AG04450 (cell line): Measurements from ENCODE around the gene DEDD2. TPM values are rescaled to one million over a fixed set of nuclear protein-coding genes. Genes with fewer than 3 reads are reported as not detected.

Experiments
- CTCF ChIA-PET: fragments of 300-600, 350-600 bp; formaldehyde crosslinking; extraction: SDS; loops from one replicate; lab custom pipeline; 2022; ENCODE audit warnings: antibody characterized with exemption, inconsistent platforms; lab: Charles Lee
- POLR2A ChIA-PET: fragments of 350-600 bp; formaldehyde crosslinking; extraction: SDS; loops from one replicate; lab custom pipeline; 2021; ENCODE audit warnings: antibody characterized with exemption, inconsistent platforms; lab: Yijun Ruan, JAX
- DNase-seq: peaks from one replicate; pipeline ENCODE4 v3.0.0-alpha.2; 2011; ENCODE audit warnings: low read depth, low spot score
- H3K27ac ChIP-seq: one replicate; pipeline ENCODE4 v1.5.1; 2012; ENCODE audit warnings: low read depth, low read length, control low read depth
- H3K27me3 ChIP-seq: one replicate; pipeline ENCODE4 v1.6.0; 2012; ENCODE audit warnings: low read length; ENCODE audit not compliant: control insufficient read depth, insufficient read depth
- H3K4me3 ChIP-seq: 2 replicates; pipeline ENCODE4 v1.5.1; 2011; ENCODE audit warnings: mild to moderate bottlenecking, low read depth, low read length, control low read depth
- H3K9me3 ChIP-seq: 2 replicates; pipeline ENCODE4 v1.5.1; 2012; ENCODE audit warnings: low read length; ENCODE audit not compliant: control insufficient read depth, insufficient read depth
- polyA plus RNA-seq: library from polyadenylated mRNA; depleted of rRNA; stranded (reverse); fragments of >200 nt; gene quantifications from 2 replicates; pipeline ENCODE4 v1.2.3, GENCODE V29; 2011
- TF ChIP-seq, protein P1 (sequence below): IDR thresholded peaks from 2 replicates; pipeline ENCODE4 v1.5.1; 2011; ENCODE audit warnings: low read depth, low read length, control low read depth, inconsistent platforms

DEDD2 gene
- polyA plus RNA-seq, 1 experiment: 11.8 TPM

DNA sequence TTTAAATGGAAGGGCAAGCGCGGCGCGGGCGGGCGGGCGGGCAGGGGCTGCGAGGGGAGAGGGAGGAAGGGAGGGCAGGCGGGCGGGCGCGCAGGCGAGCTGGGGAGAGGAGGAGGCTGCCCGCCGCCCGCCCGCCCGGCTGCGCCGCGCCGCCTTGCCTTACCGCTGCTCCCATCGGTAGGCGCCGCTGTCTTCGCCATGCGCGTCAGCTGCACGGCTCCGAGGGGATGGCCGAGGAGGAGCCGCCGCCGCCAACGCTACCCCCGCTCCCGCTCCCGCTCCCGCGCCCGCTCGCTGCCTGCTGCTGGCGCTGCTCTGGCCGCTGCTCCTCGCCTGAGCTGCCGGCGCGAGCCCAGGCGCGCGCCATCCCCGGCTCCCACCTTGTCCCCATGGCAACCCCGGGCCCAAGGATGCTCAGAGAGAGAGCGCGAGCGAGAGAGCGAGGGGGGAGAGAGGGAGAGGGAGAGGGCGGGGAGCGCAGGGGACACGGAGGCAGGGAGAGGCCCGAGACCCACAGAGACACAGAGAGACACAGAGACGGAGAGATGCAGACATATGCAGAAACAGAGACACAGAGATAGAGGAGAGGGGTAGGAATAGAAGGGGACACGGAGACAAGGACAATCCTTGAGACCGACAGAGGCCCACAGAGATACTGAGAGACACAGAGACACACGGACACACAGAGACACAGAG, 40.3 kb downstream of the DEDD2 start:
- peak; percentile 32 for DNase-seq
- Histone ChIP-seq H3K4me3 (peak overlapping the region; percentile 60), H3K9me3 (no peaks in the 10 kb centered on the region), H3K27ac (no peak overlapping the region), H3K27me3 (peaks cover 67% of the 10 kb centered on the region)
- TF ChIP-seq, protein P1, sequence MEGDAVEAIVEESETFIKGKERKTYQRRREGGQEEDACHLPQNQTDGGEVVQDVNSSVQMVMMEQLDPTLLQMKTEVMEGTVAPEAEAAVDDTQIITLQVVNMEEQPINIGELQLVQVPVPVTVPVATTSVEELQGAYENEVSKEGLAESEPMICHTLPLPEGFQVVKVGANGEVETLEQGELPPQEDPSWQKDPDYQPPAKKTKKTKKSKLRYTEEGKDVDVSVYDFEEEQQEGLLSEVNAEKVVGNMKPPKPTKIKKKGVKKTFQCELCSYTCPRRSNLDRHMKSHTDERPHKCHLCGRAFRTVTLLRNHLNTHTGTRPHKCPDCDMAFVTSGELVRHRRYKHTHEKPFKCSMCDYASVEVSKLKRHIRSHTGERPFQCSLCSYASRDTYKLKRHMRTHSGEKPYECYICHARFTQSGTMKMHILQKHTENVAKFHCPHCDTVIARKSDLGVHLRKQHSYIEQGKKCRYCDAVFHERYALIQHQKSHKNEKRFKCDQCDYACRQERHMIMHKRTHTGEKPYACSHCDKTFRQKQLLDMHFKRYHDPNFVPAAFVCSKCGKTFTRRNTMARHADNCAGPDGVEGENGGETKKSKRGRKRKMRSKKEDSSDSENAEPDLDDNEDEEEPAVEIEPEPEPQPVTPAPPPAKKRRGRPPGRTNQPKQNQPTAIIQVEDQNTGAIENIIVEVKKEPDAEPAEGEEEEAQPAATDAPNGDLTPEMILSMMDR: peak; percentile 40
- CTCF ChIA-PET: interaction anchor here (0.6 to 2.9 kb wide), 12 partner anchors 8 to 206 kb away, joined by 3 to 17 read pairs (median 4); partner anchors contain the start of genes DEDD2 and POU2F2
- POLR2A ChIA-PET: interaction anchor here (0.7 to 1.2 kb wide), 2 partner anchors 39 to 223 kb away, joined by 4 to 7 read pairs; no protein-coding TSS in a partner anchor

DNA sequence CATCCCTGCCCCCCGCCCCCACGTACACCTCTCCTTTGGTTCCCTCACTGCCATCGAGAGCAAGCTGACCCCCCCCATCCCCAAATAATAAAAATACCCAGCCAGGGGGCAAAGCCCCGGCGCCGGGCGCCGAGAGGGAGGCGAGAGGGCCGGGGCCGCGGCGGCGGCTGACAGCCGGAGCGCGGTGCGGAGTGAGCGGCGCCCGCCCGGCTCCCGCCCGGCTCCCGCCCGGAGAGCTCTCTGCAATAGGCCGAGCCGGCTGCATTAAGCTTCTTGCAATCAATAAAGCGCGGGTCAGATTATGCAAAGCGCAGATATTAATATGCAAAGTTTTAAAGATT, 40.9 kb downstream of the DEDD2 start:
- TF ChIP-seq, protein P1: no peak
- Histone ChIP-seq H3K27ac (no peak overlapping the region), H3K27me3 (peaks cover 71% of the 10 kb centered on the region), H3K4me3 (peak overlapping the region; percentile 60), H3K9me3 (no peaks in the 10 kb centered on the region)
- ChIA-PET CTCF (interaction anchor here (0.6 to 2.9 kb wide), 14 partner anchors 8 to 206 kb away, joined by 3 to 17 read pairs (median 4); partner anchors contain the start of genes DEDD2 and POU2F2), POLR2A (interaction anchor here (0.6 to 1.2 kb wide), 3 partner anchors 40 to 330 kb away, joined by 4 to 8 read pairs (median 7); no protein-coding TSS in a partner anchor)
- no peak for DNase-seq

DNA sequence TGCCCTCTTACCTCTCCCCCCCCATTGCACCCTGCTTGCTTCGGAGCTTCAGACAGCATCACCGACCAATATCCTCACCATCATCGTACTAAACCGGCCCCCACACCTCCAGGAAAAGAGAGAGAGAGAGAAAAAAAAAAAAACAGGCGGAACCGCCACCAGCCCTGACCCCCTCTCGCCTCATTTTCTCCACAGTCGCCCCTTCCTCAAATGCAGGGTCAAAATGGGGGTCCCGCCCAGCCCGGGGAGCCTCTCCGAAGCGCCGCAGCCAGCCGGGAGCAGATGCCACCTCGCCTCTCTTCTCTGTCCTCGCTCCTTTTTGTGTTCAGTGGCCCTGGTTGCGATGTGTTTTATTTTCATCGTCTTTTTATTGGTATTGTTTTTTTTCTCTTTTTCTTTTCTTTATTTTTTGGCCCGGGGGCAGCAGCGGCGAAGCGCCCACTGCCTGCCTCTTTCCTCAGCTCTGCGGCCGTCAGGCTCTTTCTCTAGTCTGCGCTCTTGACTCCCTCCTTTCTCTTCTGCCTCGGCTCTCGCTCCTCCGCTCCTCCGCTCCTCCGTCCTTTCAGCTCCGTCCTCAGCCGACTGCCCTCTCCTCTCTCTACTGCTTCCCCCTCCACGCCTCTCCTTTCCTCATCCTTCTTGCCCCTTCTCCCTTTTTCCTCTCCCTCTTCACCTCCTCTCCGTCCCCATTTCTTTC, 41.4 kb downstream of the DEDD2 start:
- Histone ChIP-seq H3K27ac (no peak overlapping the region), H3K27me3 (peaks cover 73% of the 10 kb centered on the region), H3K9me3 (no peaks in the 10 kb centered on the region), H3K4me3 (peak overlapping the region; percentile 60)
- no peak for DNase-seq
- ChIA-PET POLR2A (interaction anchor here (0.6 to 1.2 kb wide), 3 partner anchors 40 to 329 kb away, joined by 4 to 8 read pairs (median 7); no protein-coding TSS in a partner anchor), CTCF (interaction anchor here (0.6 to 2.9 kb wide), 16 partner anchors 9 to 207 kb away, joined by 3 to 17 read pairs (median 3); partner anchors contain the start of genes DEDD2 and POU2F2)
- TF ChIP-seq, protein P1: no peak

DNA sequence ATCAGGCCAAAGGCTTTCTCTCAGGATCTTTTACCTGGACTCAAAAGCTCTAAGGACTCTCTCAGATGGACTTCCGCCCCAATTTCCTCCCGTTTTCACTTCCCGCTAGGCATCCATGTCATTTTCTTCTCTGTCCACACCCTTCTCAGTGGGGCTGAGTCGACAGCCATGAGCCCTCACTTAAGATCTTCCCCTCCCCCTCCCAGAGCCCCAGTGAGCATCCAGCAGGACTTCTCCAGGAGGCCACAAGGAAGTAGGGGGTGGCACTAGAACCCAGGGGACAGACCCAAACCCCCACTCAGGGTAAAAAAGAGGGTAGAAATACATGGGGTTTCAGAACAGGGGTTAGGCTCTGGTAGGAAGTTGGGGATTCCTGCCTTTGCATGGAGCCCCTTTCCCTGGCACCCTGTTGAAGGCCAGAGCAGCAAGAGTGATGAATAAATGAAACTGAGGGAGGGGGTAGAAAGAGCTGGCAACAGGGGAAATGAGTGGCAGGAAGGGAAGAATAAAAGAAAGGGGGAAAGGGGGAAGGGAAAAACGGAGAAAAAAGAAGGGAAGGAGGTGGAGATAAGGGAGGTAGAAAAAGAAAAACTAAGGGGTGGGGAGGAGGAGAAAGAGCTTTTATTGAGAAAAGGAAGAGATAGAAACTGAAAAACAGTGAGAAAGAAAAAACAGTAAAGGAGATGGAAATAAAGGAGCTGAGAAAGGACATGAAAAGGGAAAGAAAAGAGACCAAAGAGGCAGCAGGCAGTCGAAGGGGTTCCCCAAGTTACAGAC, 42.3 kb downstream of the DEDD2 start:
- CTCF ChIA-PET: interaction anchor here (0.5 to 2.9 kb wide), 8 partner anchors 10 to 104 kb away, joined by 3 to 17 read pairs (median 8); partner anchors contain the start of gene POU2F2
- TF ChIP-seq, protein P1: no peak
- no peaks in the 10 kb centered on the region for H3K9me3 ChIP-seq
- peaks cover 67% of the 10 kb centered on the region for H3K27me3 ChIP-seq
- H3K27ac ChIP-seq: no peak overlapping the region
- H3K4me3 ChIP-seq: no peak overlapping the region
- POLR2A ChIA-PET: no interaction called here
- no peak for DNase-seq
